ENCODE data around the gene SPPL2C.

SPPL2C gene, protein sequence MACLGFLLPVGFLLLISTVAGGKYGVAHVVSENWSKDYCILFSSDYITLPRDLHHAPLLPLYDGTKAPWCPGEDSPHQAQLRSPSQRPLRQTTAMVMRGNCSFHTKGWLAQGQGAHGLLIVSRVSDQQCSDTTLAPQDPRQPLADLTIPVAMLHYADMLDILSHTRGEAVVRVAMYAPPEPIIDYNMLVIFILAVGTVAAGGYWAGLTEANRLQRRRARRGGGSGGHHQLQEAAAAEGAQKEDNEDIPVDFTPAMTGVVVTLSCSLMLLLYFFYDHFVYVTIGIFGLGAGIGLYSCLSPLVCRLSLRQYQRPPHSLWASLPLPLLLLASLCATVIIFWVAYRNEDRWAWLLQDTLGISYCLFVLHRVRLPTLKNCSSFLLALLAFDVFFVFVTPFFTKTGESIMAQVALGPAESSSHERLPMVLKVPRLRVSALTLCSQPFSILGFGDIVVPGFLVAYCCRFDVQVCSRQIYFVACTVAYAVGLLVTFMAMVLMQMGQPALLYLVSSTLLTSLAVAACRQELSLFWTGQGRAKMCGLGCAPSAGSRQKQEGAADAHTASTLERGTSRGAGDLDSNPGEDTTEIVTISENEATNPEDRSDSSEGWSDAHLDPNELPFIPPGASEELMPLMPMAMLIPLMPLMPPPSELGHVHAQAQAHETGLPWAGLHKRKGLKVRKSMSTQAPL

DNA sequence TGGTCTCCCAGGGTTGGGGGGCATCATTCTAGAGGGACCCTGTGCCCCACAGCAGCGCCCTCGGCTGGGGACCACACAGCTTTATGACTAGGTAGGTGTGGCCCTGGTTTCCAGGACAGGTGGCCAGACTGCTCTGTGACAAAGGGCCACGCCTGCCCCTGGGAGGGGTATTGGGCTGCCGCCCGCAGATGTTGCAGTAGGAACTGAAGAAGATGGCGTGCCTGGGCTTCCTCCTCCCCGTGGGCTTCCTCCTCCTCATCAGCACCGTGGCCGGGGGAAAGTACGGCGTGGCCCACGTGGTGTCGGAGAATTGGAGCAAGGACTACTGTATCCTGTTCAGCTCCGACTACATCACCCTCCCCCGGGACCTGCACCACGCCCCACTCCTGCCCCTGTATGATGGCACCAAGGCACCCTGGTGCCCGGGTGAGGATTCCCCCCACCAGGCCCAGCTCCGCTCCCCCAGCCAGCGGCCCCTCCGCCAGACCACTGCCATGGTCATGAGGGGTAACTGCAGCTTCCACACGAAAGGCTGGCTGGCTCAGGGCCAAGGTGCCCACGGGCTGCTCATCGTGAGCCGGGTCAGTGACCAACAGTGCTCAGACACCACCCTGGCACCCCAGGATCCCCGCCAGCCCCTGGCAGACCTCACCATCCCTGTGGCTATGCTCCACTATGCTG lies at the start of gene SPPL2C:
Gene SPPL2C, plus strand, starts transcription at position 187 of the 681 bp plus-strand sequence. Its CDS starts 26 bp downstream, at position 213.
- Histone ChIP-seq H3F3A (ENCODE audit: insufficient read depth) (no peaks in the 10 kb centered on the region), H4K20me1 (ENCODE audit: low read depth, low read length) (no peaks in the 10 kb centered on the region), H3K4me3 (ENCODE audit: insufficient read depth, low read length, poor library complexity, severe bottlenecking) (no peak within 1 kb of the TSS), H3K36me3 (ENCODE audit: low read length) (no peaks in the 10 kb centered on the region), H2AFZ (ENCODE audit: low read depth, low read length, severe bottlenecking) (no peak within 1 kb of the TSS), H3K9ac (ENCODE audit: low read length) (no peak within 1 kb of the TSS), H3K9me2 (replicated peaks; ENCODE audit: insufficient read depth, low read length) (no peaks in the 10 kb centered on the region), H3K27me3 (ENCODE audit: low read length) (no peaks in the 10 kb centered on the region), H3K9me3 (ENCODE audit: insufficient read depth, low read length) (no peaks in the 10 kb centered on the region), H3K79me2 (ENCODE audit: insufficient read depth, low read length) (no peaks in the 10 kb centered on the region), H3K4me2 (ENCODE audit: low read depth, low read length, poor library complexity, severe bottlenecking) (no peak within 1 kb of the TSS), H3K27ac (ENCODE audit: low read depth, low read length) (no peak within 1 kb of the TSS)
- TF ChIP-seq EZH2phosphoT487 (conservative IDR thresholded peaks at IDR 0.05; ENCODE audit: low read length) = no peak
- TF ChIP-seq, protein P1, sequence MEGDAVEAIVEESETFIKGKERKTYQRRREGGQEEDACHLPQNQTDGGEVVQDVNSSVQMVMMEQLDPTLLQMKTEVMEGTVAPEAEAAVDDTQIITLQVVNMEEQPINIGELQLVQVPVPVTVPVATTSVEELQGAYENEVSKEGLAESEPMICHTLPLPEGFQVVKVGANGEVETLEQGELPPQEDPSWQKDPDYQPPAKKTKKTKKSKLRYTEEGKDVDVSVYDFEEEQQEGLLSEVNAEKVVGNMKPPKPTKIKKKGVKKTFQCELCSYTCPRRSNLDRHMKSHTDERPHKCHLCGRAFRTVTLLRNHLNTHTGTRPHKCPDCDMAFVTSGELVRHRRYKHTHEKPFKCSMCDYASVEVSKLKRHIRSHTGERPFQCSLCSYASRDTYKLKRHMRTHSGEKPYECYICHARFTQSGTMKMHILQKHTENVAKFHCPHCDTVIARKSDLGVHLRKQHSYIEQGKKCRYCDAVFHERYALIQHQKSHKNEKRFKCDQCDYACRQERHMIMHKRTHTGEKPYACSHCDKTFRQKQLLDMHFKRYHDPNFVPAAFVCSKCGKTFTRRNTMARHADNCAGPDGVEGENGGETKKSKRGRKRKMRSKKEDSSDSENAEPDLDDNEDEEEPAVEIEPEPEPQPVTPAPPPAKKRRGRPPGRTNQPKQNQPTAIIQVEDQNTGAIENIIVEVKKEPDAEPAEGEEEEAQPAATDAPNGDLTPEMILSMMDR (IDR thresholded peaks at IDR 0.05; ENCODE audit: insufficient read depth, low read length, poor library complexity, severe bottlenecking) = no peak

DNA sequence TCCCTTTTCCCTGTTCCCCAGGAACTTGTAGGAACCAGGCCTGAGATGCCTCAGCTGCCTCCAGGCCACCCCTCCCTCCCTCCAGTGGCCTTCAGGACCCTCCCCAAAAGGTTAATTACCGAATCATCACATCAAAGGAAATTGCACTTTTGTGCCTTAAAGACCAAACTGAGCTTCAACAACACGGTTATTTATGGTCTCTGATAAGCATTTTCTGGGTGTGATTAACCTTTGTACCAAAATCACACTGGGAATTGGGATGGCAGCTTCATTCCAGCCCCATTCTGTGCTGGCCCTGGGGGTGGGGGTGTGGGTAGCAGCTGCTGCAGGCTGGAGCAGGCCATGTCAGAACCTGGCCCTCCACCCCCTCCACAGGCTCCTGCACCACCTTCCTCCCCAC lies 43.9 kb upstream of the SPPL2C start:
- Histone ChIP-seq H3K27me3 (ENCODE audit: low read length) (no peaks in the 10 kb centered on the region), H3K79me2 (ENCODE audit: insufficient read depth, low read length) (no peaks in the 10 kb centered on the region), H3K9ac (ENCODE audit: low read length) (no peak overlapping the region), H3K36me3 (ENCODE audit: low read length) (no peaks in the 10 kb centered on the region), H4K20me1 (ENCODE audit: low read depth, low read length) (no peaks in the 10 kb centered on the region), H3K27ac (ENCODE audit: low read depth, low read length) (no peak overlapping the region), H3K4me2 (ENCODE audit: low read depth, low read length, poor library complexity, severe bottlenecking) (no peak overlapping the region), H3K4me3 (ENCODE audit: insufficient read depth, low read length, poor library complexity, severe bottlenecking) (no peak overlapping the region), H2AFZ (ENCODE audit: low read depth, low read length, severe bottlenecking) (no peak overlapping the region), H3F3A (ENCODE audit: insufficient read depth) (no peaks in the 10 kb centered on the region), H3K9me3 (ENCODE audit: insufficient read depth, low read length) (no peaks in the 10 kb centered on the region), H3K9me2 (replicated peaks; ENCODE audit: insufficient read depth, low read length) (no peaks in the 10 kb centered on the region)
- TF ChIP-seq, protein P1 (IDR thresholded peaks at IDR 0.05; ENCODE audit: insufficient read depth, low read length, poor library complexity, severe bottlenecking) = no peak
- no peak for TF ChIP-seq EZH2phosphoT487 (conservative IDR thresholded peaks at IDR 0.05; ENCODE audit: low read length)

DNA sequence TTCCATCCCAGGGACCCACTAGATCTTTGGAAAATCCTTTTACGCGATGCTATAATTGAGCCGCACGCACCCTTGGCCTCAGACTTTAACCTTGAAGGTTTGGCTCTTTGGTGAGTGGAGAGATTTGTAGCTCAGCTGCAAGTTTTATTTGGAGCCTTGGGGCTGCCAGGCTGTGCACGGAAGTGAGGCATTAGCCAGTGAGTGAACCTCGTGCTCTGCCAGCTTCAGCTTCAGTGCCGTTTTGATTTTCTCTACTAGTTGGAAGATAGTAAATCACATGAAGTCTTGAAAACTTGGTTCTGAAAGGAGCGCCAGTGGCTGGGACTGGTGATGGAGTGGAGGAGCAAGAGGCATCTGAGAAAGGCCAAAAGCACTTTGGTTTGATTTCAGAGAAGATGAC lies 43.3 kb upstream of the SPPL2C start:
- no peaks in the 10 kb centered on the region for H3K9me2 ChIP-seq (replicated peaks; ENCODE audit: insufficient read depth, low read length)
- no peak overlapping the region for H3K9ac ChIP-seq (ENCODE audit: low read length)
- no peak overlapping the region for H3K4me3 ChIP-seq (ENCODE audit: insufficient read depth, low read length, poor library complexity, severe bottlenecking)
- TF ChIP-seq, protein P1 (IDR thresholded peaks at IDR 0.05; ENCODE audit: insufficient read depth, low read length, poor library complexity, severe bottlenecking) = no peak
- no peak for TF ChIP-seq EZH2phosphoT487 (conservative IDR thresholded peaks at IDR 0.05; ENCODE audit: low read length)
- no peak overlapping the region for H3K27ac ChIP-seq (ENCODE audit: low read depth, low read length)
- no peaks in the 10 kb centered on the region for H3F3A ChIP-seq (ENCODE audit: insufficient read depth)
- no peak overlapping the region for H2AFZ ChIP-seq (ENCODE audit: low read depth, low read length, severe bottlenecking)
- no peaks in the 10 kb centered on the region for H3K36me3 ChIP-seq (ENCODE audit: low read length)
- H3K27me3 ChIP-seq (ENCODE audit: low read length) = no peaks in the 10 kb centered on the region
- H4K20me1 ChIP-seq (ENCODE audit: low read depth, low read length) = no peaks in the 10 kb centered on the region
- no peaks in the 10 kb centered on the region for H3K9me3 ChIP-seq (ENCODE audit: insufficient read depth, low read length)
- H3K4me2 ChIP-seq (ENCODE audit: low read depth, low read length, poor library complexity, severe bottlenecking) = no peak overlapping the region
- no peaks in the 10 kb centered on the region for H3K79me2 ChIP-seq (ENCODE audit: insufficient read depth, low read length)
